PFSK-1 (cell line): ENCODE measurements around the gene MRPL27.

Source experiments
- POLR2AphosphoS5 ChIP-seq: IDR thresholded peaks from 2 replicates; pipeline ENCODE4 v1.6.1; 2012; ENCODE audit warnings: low read depth, mild to moderate bottlenecking, control low read depth, low read length, moderate library complexity
- TAF1 ChIP-seq: IDR thresholded peaks from 2 replicates; pipeline ENCODE4 v1.6.1; 2012; ENCODE audit warnings: low read length, control low read depth, borderline replicate concordance; ENCODE audit not compliant: insufficient read depth

DNA sequence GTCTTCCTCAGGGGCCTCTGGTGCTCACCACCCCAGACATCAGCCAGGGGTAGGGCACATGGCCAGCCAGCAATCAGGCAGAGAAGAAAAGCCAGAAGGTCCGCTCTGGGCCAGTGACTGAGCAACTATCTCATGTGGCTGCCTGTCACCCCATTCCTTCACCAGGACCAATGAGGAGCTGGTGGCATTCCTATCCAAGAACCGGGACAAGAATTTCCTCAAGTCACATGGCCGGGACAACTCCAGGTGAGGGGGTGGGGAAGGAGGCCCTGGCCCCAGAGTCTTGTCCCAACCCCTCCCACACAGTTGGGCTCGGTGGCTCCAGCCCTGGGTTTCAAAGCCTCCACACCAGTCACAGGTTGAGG lies 17.7 kb downstream of the MRPL27 start:
- TF ChIP-seq TAF1 (no peak), POLR2AphosphoS5 (no peak)
